ENCODE results near the gene MYBPC1. TPM values are rescaled to one million over a fixed set of nuclear protein-coding genes. Genes with fewer than 3 reads are reported as not detected.
"Not testable (repeated sequence)": the region's sequence is repeated elsewhere in the genome, so short reads cannot be mapped to it uniquely, and the experiment has no call there.

Gene MYBPC1, protein sequence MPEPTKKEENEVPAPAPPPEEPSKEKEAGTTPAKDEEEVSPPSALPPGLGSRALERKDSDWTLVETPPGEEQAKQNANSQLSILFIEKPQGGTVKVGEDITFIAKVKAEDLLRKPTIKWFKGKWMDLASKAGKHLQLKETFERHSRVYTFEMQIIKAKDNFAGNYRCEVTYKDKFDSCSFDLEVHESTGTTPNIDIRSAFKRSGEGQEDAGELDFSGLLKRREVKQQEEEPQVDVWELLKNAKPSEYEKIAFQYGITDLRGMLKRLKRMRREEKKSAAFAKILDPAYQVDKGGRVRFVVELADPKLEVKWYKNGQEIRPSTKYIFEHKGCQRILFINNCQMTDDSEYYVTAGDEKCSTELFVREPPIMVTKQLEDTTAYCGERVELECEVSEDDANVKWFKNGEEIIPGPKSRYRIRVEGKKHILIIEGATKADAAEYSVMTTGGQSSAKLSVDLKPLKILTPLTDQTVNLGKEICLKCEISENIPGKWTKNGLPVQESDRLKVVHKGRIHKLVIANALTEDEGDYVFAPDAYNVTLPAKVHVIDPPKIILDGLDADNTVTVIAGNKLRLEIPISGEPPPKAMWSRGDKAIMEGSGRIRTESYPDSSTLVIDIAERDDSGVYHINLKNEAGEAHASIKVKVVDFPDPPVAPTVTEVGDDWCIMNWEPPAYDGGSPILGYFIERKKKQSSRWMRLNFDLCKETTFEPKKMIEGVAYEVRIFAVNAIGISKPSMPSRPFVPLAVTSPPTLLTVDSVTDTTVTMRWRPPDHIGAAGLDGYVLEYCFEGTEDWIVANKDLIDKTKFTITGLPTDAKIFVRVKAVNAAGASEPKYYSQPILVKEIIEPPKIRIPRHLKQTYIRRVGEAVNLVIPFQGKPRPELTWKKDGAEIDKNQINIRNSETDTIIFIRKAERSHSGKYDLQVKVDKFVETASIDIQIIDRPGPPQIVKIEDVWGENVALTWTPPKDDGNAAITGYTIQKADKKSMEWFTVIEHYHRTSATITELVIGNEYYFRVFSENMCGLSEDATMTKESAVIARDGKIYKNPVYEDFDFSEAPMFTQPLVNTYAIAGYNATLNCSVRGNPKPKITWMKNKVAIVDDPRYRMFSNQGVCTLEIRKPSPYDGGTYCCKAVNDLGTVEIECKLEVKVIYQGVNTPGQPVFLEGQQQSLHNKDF
- not detected for polyA plus RNA-seq

DNA sequence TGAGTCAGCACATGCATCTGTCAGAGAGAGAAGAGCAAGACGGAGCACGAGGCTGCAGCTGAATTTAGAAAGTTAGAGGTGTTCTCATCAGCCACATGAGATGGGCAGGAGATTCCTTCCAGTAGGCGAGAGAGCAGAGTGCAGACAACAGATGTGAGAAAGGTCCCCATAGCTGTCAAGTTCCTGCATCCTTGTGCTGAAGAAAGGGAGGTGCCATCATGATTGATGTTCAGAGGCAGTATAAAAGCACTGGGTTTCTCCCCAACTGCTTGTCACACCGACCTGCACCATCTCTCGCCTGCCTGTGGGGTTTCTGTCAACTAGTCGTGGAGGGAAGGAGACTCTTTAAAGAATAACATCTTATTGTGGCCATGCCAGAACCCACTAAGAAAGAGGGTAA, at the start of gene MYBPC1:
TSS of gene MYBPC1 (plus strand) at position 272 of the 400 bp plus-strand sequence. CDS start at position 372, 100 bp downstream.
- Mint-ChIP-seq H3K27ac (no peak within 1 kb of the TSS), H3K9me3 (no peaks in the 10 kb centered on the region), H3K4me3 (no peak within 1 kb of the TSS), H3K27me3 (no peaks in the 10 kb centered on the region), H3K4me1 (peaks cover 0 to 3% (median 0%) of the 10 kb centered on the region in 3 donors), H3K36me3 (no peaks in the 10 kb centered on the region)

DNA sequence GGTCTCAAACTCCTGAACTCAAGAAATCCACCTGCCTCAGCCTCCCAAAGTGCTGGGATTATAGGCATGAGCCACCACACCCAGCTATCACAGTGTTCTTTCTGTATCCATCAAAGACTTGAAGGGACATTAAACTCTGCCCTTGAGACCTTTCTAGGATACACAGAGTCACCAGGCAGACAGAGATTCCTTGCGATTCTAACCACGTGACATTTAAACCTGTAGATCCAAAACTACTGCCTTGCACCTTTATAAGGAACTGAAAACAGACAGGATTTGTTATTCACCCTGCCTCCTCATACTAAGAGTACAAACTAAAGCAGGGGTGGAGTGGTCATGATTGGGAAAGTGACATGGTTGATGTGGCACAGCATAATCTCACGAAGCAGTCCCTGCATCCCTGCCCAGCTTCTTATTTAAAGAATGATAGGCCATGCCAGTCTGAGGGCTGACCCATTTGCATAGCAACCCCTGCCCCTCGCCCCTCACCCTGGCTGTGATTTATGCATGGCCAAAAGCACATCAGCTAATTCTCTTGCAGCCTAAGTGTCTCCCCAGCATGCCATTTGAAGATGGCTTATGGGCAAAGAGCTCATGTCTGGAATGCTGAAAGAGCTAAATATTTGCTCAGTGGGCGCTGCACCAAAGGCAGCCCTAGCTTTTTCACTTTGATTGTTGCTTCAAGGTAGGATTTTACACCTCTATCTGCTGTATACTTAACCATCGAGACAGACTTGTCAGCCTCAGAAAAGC, 43.2 kb upstream of the MYBPC1 start:
- Mint-ChIP-seq H3K9me3 (peaks cover 3 to 12% (median 5%) of the 10 kb centered on the region in 3 donors), H3K4me1 (no peaks in the 10 kb centered on the region), H3K27me3 (peaks cover 8% of the 10 kb centered on the region), H3K4me3 (no peak overlapping the region), H3K36me3 (no peaks in the 10 kb centered on the region), H3K27ac (no peak overlapping the region)

- Mint-ChIP-seq H3K27ac (no peak overlapping the region), H3K27me3 (peaks cover 8% of the 10 kb centered on the region), H3K4me1 (no peaks in the 10 kb centered on the region)
Measured at GRCh38 chr12:101552277-101552676, 42.5 kb upstream of the MYBPC1 start.

GRCh38 chr12:101557094-101557493, 37.7 kb upstream of the MYBPC1 start:
- peaks cover 0 to 5% (median 2%) of the 10 kb centered on the region in 3 donors for H3K9me3 Mint-ChIP-seq
- H3K27ac Mint-ChIP-seq, result no peak overlapping the region
- peaks cover 7% of the 10 kb centered on the region for H3K27me3 Mint-ChIP-seq
- no peaks in the 10 kb centered on the region for H3K4me1 Mint-ChIP-seq
- peaks cover 1% of the 10 kb centered on the region for H3K36me3 Mint-ChIP-seq
- H3K4me3 Mint-ChIP-seq, result no peak overlapping the region

More at GRCh38 chr12:101552277-101552676, 42.5 kb upstream of the MYBPC1 start:
- Mint-ChIP-seq H3K4me3 (no peak overlapping the region), H3K9me3 (peaks cover 3 to 12% (median 5%) of the 10 kb centered on the region in 3 donors), H3K36me3 (no peaks in the 10 kb centered on the region)

DNA sequence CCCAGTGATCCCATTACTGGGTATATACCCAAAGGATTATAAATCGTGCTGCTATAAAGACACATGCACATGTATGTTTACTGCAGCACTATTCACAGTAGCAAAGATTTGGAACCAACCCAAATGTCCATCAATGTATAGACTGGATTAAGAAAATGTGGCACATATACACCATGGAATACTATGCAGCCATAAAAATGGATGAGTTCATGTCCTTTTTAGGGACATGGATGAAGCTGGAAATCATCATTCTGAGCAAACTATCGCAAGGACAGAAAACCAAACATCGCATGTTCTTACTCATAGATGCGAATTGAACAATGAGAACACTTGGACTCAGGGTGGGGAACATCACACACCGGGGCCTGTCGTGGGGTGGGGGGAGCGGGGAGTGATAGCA, 36.0 kb upstream of the MYBPC1 start:
- H3K27ac Mint-ChIP-seq, H3K36me3 Mint-ChIP-seq, H3K4me1 Mint-ChIP-seq: not testable (repeated sequence)

DNA sequence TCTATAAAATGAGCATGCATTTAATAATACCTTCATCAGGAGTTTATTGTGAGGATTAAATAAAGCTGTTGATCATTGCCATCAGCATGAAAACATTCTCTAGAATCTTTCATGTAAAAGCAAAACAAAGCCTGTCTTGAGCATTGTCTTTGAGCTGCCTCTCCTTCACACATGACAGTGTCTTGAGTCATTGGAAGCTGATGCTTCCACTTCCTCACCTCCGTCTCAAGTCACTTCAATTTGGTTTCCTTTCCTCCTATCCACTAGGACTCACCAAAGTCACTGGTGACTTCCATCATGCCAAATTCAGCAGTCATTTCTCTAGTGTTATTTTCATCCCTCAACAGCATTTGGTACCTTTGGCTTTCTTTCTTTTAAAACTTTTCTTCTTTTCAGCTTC, 31.6 kb upstream of the MYBPC1 start:
- H3K4me1 Mint-ChIP-seq, result no peaks in the 10 kb centered on the region
- no peak overlapping the region for H3K4me3 Mint-ChIP-seq
- H3K27me3 Mint-ChIP-seq, result peaks cover 2% of the 10 kb centered on the region
- peaks cover 5% of the 10 kb centered on the region for H3K36me3 Mint-ChIP-seq
- H3K27ac Mint-ChIP-seq, result no peak overlapping the region
- peaks cover 0 to 4% (median 0%) of the 10 kb centered on the region in 3 donors for H3K9me3 Mint-ChIP-seq

More for the DNA sequence above, 36.0 kb upstream of the MYBPC1 start:
- not testable (repeated sequence) for H3K27me3 Mint-ChIP-seq, H3K4me3 Mint-ChIP-seq, H3K9me3 Mint-ChIP-seq

DNA sequence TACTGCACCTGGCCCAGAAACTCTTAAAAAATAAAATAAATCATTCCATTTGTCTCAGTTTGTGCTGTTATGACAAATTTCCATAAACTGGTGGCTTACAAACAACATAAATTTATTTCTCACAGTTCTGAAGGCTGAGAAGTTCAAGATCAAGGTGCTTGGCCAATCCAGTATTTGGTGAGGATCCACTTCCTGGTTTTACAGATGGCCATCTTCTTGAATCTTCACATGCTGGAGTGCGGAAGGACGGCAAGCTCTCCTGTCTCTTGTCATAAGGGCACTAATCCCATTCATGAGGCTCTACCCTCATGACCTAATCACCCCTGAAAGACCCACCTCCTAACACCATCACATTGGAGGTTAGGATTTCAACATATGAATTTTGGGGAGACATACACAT, 29.9 kb upstream of the MYBPC1 start:
- H3K36me3 Mint-ChIP-seq, result peaks cover 5% of the 10 kb centered on the region
- peaks cover 0 to 2% (median 0%) of the 10 kb centered on the region in 3 donors for H3K9me3 Mint-ChIP-seq
- peaks cover 6% of the 10 kb centered on the region for H3K27me3 Mint-ChIP-seq
- H3K4me3 Mint-ChIP-seq, result no peak overlapping the region
- no peak overlapping the region for H3K27ac Mint-ChIP-seq
- H3K4me1 Mint-ChIP-seq, result no peaks in the 10 kb centered on the region

DNA sequence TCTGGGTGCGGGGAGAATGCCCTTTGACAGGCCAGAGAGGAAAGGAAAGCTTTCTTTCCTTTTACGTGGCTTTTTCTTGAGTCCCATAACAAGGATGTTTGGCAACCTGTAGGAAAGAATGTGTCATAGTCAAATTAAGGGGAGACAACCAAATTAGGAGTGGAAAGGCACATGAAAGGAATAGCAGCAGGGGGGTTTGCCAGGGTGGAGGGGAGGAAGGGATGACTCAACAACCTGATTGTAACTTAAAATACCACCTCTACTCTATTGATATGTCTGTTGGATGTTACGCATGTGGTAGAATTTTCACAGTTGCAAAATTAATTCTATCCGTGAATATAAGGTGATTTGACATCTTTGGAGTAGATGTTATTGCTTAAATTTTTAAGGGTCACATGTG, 28.5 kb upstream of the MYBPC1 start:
- H3K4me3 Mint-ChIP-seq, result no peak overlapping the region
- H3K27me3 Mint-ChIP-seq, result peaks cover 6% of the 10 kb centered on the region
- H3K4me1 Mint-ChIP-seq, result peaks cover 0 to 3% (median 2%) of the 10 kb centered on the region in 3 donors
- H3K27ac Mint-ChIP-seq, result no peak overlapping the region
- H3K36me3 Mint-ChIP-seq, result peaks cover 5% of the 10 kb centered on the region
- H3K9me3 Mint-ChIP-seq, result peaks cover 0 to 2% (median 0%) of the 10 kb centered on the region in 3 donors

- peaks cover 5% of the 10 kb centered on the region for H3K36me3 Mint-ChIP-seq
- H3K27me3 Mint-ChIP-seq, result peaks cover 6% of the 10 kb centered on the region
- H3K9me3 Mint-ChIP-seq, result peaks cover 0 to 2% (median 0%) of the 10 kb centered on the region in 3 donors
- no peak overlapping the region for H3K27ac Mint-ChIP-seq
- no peak overlapping the region for H3K4me3 Mint-ChIP-seq
- peaks cover 0 to 3% (median 2%) of the 10 kb centered on the region in 3 donors for H3K4me1 Mint-ChIP-seq
Measured at GRCh38 chr12:101567918-101568317, 26.9 kb upstream of the MYBPC1 start.

GRCh38 chr12:101570047-101570446, 24.7 kb upstream of the MYBPC1 start:
- Mint-ChIP-seq H3K4me3 (peak overlapping the region in 1 of 4 donors; percentile 19), H3K27ac (no peak overlapping the region), H3K36me3 (no peaks in the 10 kb centered on the region), H3K27me3 (peaks cover 6% of the 10 kb centered on the region), H3K9me3 (peaks cover 0 to 2% (median 0%) of the 10 kb centered on the region in 3 donors), H3K4me1 (peaks cover 0 to 3% (median 2%) of the 10 kb centered on the region in 3 donors)

- Mint-ChIP-seq H3K36me3 (no peaks in the 10 kb centered on the region), H3K27ac (no peak overlapping the region), H3K4me3 (no peak overlapping the region), H3K4me1 (peaks cover 0 to 3% (median 2%) of the 10 kb centered on the region in 3 donors), H3K27me3 (peaks cover 6% of the 10 kb centered on the region), H3K9me3 (no peaks in the 10 kb centered on the region)
Measured at GRCh38 chr12:101571105-101571504, 23.7 kb upstream of the MYBPC1 start.

- H3K36me3 Mint-ChIP-seq, result no peaks in the 10 kb centered on the region
- no peak overlapping the region for H3K27ac Mint-ChIP-seq
- H3K4me1 Mint-ChIP-seq, result peaks cover 0 to 3% (median 2%) of the 10 kb centered on the region in 3 donors
- H3K9me3 Mint-ChIP-seq, result no peaks in the 10 kb centered on the region
- no peak overlapping the region for H3K4me3 Mint-ChIP-seq
- peaks cover 2% of the 10 kb centered on the region for H3K27me3 Mint-ChIP-seq
Measured at GRCh38 chr12:101573743-101574142, 21.0 kb upstream of the MYBPC1 start.

GRCh38 chr12:101578417-101578816, 16.4 kb upstream of the MYBPC1 start:
- Mint-ChIP-seq H3K9me3 (peaks cover 0 to 5% (median 0%) of the 10 kb centered on the region in 3 donors), H3K4me1 (no peaks in the 10 kb centered on the region), H3K36me3 (no peaks in the 10 kb centered on the region), H3K27ac (no peak overlapping the region), H3K4me3 (no peak overlapping the region), H3K27me3 (peaks cover 4% of the 10 kb centered on the region)

GRCh38 chr12:101581190-101581589, 13.6 kb upstream of the MYBPC1 start:
- no peak overlapping the region for H3K4me3 Mint-ChIP-seq

More at GRCh38 chr12:101581190-101581589, 13.6 kb upstream of the MYBPC1 start:
- Mint-ChIP-seq H3K36me3 (no peaks in the 10 kb centered on the region), H3K27ac (no peak overlapping the region), H3K4me1 (no peaks in the 10 kb centered on the region), H3K9me3 (peaks cover 0 to 5% (median 0%) of the 10 kb centered on the region in 3 donors), H3K27me3 (peaks cover 5% of the 10 kb centered on the region)
